Uterus (tissue), 2 donors: Measurements from ENCODE around the gene HAUS8.

ENCODE experiments used
- CTCF ChIP-seq, 4 experiments: fragments of 200-600 bp in 2 of 4; fragments of 450-650 bp in 2 of 4; sonication (generic) in 2 of 4; IDR thresholded peaks; one replicate each; pipeline ENCODE4 v1.5.1; 2016 to 2019; ENCODE audit warnings: antibody characterized with exemption in 4 of 4, mild to moderate bottlenecking in 2 of 4, moderate library complexity in 1 of 4
- POLR2A ChIP-seq, 2 donors: fragments of 450-650 bp; IDR thresholded peaks; one replicate each; pipeline ENCODE4 v1.6.1; 2016; ENCODE audit warnings: antibody characterized with exemption in 2 of 2, mild to moderate bottlenecking in 1 of 2, moderate library complexity in 1 of 2

GRCh38 chr19:17076543-17076991, 1.3 kb upstream of the HAUS8 start:
- TF ChIP-seq CTCF (IDR thresholded peaks at IDR 0.05) = no peak
- TF ChIP-seq POLR2A (IDR thresholded peaks at IDR 0.05) = no peak
